Measurements from ENCODE around the gene MPST.

The MPST gene

GRCh38 chr22:37019309-37020191, at the start of gene MPST, which contains the start of gene TST:
TSS of gene MPST (plus strand) at chr22:37019742. CDS start at chr22:37019837, 95 bp downstream.
TSS of gene TST (minus strand) at chr22:37019447. CDS start at chr22:37018732, 715 bp downstream.
- Mint-ChIP-seq H3K27me3 (no peaks in the 10 kb centered on the region), H3K4me1 (ENCODE audit: low read depth) (peaks cover 57% of the 10 kb centered on the region), H3K36me3 (ENCODE audit: low read depth) (peaks cover 41% of the 10 kb centered on the region), H3K9me3 (no peaks in the 10 kb centered on the region), H3K27ac (peak within 1 kb of the TSS; percentile 91), H3K4me3 (peak within 1 kb of the TSS; percentile 97)
- intact Hi-C loops (cut with micrococcal nuclease): loop anchor here (2.0 kb wide), 1 partner anchor 31 kb away; the partner anchor contains the start of gene KCTD17

- no peak overlapping the region for H3K27ac Mint-ChIP-seq
- H3K4me3 Mint-ChIP-seq: no peak overlapping the region
- H3K4me1 Mint-ChIP-seq (ENCODE audit: low read depth): peaks cover 31% of the 10 kb centered on the region
- H3K27me3 Mint-ChIP-seq: no peaks in the 10 kb centered on the region
- intact Hi-C loops (cut with micrococcal nuclease): no loop called here
- H3K9me3 Mint-ChIP-seq: no peaks in the 10 kb centered on the region
- H3K36me3 Mint-ChIP-seq (ENCODE audit: low read depth): no peaks in the 10 kb centered on the region
These were observed 48.0 kb upstream of the MPST start for GRCh38 chr22:36971341-36972125.

DNA sequence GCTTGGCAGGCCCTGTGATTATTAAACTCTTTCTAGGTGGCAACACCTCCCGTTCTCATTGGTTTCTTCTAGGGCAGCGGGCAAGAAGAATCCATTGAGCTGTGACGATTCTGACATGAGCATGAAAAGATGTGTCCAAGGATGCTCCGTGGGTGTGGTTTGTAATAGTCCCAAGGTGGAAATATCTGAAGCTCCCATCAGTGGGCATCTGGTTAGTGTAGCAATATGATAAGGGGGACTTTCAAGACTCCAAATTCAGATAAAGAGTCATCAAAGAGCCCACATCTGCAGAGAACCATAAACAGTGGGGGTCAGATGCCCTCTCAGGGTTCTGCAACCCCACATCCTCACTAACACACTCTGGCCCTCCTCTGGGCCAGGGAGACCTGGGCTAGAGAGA, 42.9 kb upstream of the MPST start:
- no peaks in the 10 kb centered on the region for H3K36me3 Mint-ChIP-seq (ENCODE audit: low read depth)
- peaks cover 29% of the 10 kb centered on the region for H3K4me1 Mint-ChIP-seq (ENCODE audit: low read depth)
- H3K27me3 Mint-ChIP-seq: peaks cover 15% of the 10 kb centered on the region
- intact Hi-C loops (cut with micrococcal nuclease): loop anchor here (5.0 kb wide), 2 partner anchors 64 to 429 kb away; partner anchors contain the start of gene CSF2RB
- no peak overlapping the region for H3K4me3 Mint-ChIP-seq
- no peaks in the 10 kb centered on the region for H3K9me3 Mint-ChIP-seq
- H3K27ac Mint-ChIP-seq: no peak overlapping the region

DNA sequence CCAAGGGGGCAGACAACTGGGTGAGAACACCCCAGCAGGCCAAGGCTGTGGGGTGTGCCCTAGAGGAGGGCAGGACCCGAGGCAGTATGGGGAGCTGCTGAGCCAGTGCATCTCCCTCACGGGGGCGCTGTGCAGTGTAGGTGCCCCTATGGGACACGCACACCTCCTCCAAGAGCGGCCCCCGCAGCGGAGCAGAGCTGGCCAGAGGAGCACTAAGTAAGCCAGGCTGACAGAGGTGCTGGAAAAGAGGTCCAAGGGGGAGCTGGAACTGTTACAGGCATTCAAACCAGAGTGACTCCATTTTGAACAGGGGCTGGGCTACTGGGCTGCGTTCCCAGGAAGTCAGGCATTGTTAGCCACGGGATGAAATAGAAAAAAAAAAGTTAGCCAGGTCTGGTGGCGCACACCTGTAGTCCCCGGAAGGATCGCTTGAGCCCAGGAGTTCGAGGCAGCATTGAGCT, 42.1 kb upstream of the MPST start:
- Mint-ChIP-seq H3K36me3 (ENCODE audit: low read depth) (no peaks in the 10 kb centered on the region), H3K27ac (peak overlapping the region; percentile 87), H3K9me3 (no peaks in the 10 kb centered on the region), H3K27me3 (peaks cover 20% of the 10 kb centered on the region), H3K4me1 (ENCODE audit: low read depth) (peaks cover 29% of the 10 kb centered on the region), H3K4me3 (peak overlapping the region; percentile 74)
- intact Hi-C loops (cut with micrococcal nuclease): loop anchor here (5.0 kb wide), 2 partner anchors 65 to 430 kb away; partner anchors contain the start of gene CSF2RB

GRCh38 chr22:36977947-36978660, 41.4 kb upstream of the MPST start:
- H3K27me3 Mint-ChIP-seq: peaks cover 26% of the 10 kb centered on the region
- H3K27ac Mint-ChIP-seq: peak overlapping the region; percentile 87
- intact Hi-C loops (cut with micrococcal nuclease): loop anchor here (1.0 to 5.0 kb wide), 4 partner anchors 66 to 431 kb away; partner anchors contain the start of gene CSF2RB
- no peaks in the 10 kb centered on the region for H3K9me3 Mint-ChIP-seq
- peak overlapping the region; percentile 74 for H3K4me3 Mint-ChIP-seq
- no peaks in the 10 kb centered on the region for H3K36me3 Mint-ChIP-seq (ENCODE audit: low read depth)
- peaks cover 29% of the 10 kb centered on the region for H3K4me1 Mint-ChIP-seq (ENCODE audit: low read depth)

- H3K27ac Mint-ChIP-seq: no peak overlapping the region
- H3K4me3 Mint-ChIP-seq: no peak overlapping the region
- no peaks in the 10 kb centered on the region for H3K9me3 Mint-ChIP-seq
- H3K36me3 Mint-ChIP-seq (ENCODE audit: low read depth): no peaks in the 10 kb centered on the region
- H3K4me1 Mint-ChIP-seq (ENCODE audit: low read depth): peaks cover 29% of the 10 kb centered on the region
- intact Hi-C loops (cut with micrococcal nuclease): loop anchor here (5.0 kb wide), 2 partner anchors 67 to 432 kb away; partner anchors contain the start of gene CSF2RB
- peaks cover 30% of the 10 kb centered on the region for H3K27me3 Mint-ChIP-seq
These were observed 40.3 kb upstream of the MPST start for GRCh38 chr22:36979016-36979910.

- H3K27me3 Mint-ChIP-seq: peaks cover 30% of the 10 kb centered on the region
- no peak overlapping the region for H3K27ac Mint-ChIP-seq
- intact Hi-C loops (cut with micrococcal nuclease): no loop called here
- H3K36me3 Mint-ChIP-seq (ENCODE audit: low read depth): no peaks in the 10 kb centered on the region
- peaks cover 27% of the 10 kb centered on the region for H3K4me1 Mint-ChIP-seq (ENCODE audit: low read depth)
- H3K4me3 Mint-ChIP-seq: no peak overlapping the region
- H3K9me3 Mint-ChIP-seq: peaks cover 7% of the 10 kb centered on the region
These were observed 38.2 kb upstream of the MPST start for GRCh38 chr22:36981247-36981775.

- H3K9me3 Mint-ChIP-seq: peaks cover 9% of the 10 kb centered on the region
- H3K36me3 Mint-ChIP-seq (ENCODE audit: low read depth): no peaks in the 10 kb centered on the region
- no peak overlapping the region for H3K27ac Mint-ChIP-seq
- intact Hi-C loops (cut with micrococcal nuclease): no loop called here
- no peak overlapping the region for H3K4me3 Mint-ChIP-seq
- H3K4me1 Mint-ChIP-seq (ENCODE audit: low read depth): peaks cover 19% of the 10 kb centered on the region
- H3K27me3 Mint-ChIP-seq: peaks cover 25% of the 10 kb centered on the region
These were observed 37.4 kb upstream of the MPST start for GRCh38 chr22:36982136-36982535.

- Mint-ChIP-seq H3K9me3 (peaks cover 9% of the 10 kb centered on the region), H3K27me3 (peaks cover 40% of the 10 kb centered on the region), H3K27ac (no peak overlapping the region), H3K36me3 (ENCODE audit: low read depth) (no peaks in the 10 kb centered on the region), H3K4me1 (ENCODE audit: low read depth) (peaks cover 6% of the 10 kb centered on the region), H3K4me3 (no peak overlapping the region)
- intact Hi-C loops (cut with micrococcal nuclease): no loop called here
These were observed 34.2 kb upstream of the MPST start for GRCh38 chr22:36985211-36985889.

GRCh38 chr22:36986242-36986821, 33.2 kb upstream of the MPST start:
- Mint-ChIP-seq H3K27me3 (peaks cover 46% of the 10 kb centered on the region), H3K36me3 (ENCODE audit: low read depth) (no peaks in the 10 kb centered on the region), H3K9me3 (peaks cover 9% of the 10 kb centered on the region), H3K4me3 (no peak overlapping the region), H3K27ac (no peak overlapping the region), H3K4me1 (ENCODE audit: low read depth) (peaks cover 6% of the 10 kb centered on the region)
- intact Hi-C loops (cut with micrococcal nuclease): no loop called here

DNA sequence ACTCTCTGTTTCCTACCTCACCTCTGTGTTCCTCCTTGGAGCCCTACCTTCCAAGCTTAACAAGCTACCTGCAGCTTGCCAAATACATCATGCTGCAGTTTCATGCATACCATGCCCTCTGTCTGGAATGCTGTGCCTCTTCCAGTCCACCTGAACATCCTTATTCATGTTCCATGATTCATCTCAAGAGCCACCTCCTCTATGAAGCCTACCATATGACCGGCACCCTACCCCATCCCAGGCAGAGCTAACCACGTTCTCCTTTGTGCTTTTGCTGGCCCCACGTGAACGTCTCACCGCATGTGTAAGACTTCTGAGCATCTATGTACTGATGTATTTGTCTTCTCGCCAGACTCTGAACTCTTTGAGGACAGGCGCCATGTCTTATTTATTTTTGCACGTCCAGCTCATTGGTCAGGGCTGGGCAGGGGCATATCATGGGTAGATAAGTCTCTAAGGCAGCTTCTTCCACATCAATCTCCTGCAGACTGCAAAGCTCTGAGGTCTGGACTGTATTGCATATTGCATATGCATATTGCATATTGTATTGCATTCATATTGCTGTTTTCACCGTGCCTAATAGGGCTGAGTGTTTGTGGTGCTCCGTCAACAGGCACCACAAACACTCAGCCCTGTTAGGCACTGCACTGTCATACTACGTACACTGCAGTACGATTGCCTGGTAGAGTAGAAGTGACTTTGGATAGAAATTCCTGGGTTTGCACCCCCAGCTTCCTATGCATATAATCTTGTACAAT, 31.3 kb upstream of the MPST start:
- Mint-ChIP-seq H3K27ac (no peak overlapping the region), H3K27me3 (peaks cover 45% of the 10 kb centered on the region)
- intact Hi-C loops (cut with micrococcal nuclease): no loop called here

More for the DNA sequence above, 31.3 kb upstream of the MPST start:
- Mint-ChIP-seq H3K4me3 (no peak overlapping the region), H3K36me3 (ENCODE audit: low read depth) (no peaks in the 10 kb centered on the region), H3K9me3 (peaks cover 9% of the 10 kb centered on the region), H3K4me1 (ENCODE audit: low read depth) (peaks cover 6% of the 10 kb centered on the region)

Data from dendritic cell treated with granulocyte-macrophage colony-stimulating factor and Interleukin-4, amounts not matched to agents 40 ng/mL and 50 ng/mL, for 4 days (primary cell).